GM19452 (cell line): ENCODE data around the gene APOO.

ENCODE experiments used
- ATAC-seq: cut with Tn5 transposase; IDR thresholded peaks from one replicate; pipeline ENCODE4 v1.9.1; 2021; ENCODE audit not compliant: unreplicated experiment

APOO gene

DNA sequence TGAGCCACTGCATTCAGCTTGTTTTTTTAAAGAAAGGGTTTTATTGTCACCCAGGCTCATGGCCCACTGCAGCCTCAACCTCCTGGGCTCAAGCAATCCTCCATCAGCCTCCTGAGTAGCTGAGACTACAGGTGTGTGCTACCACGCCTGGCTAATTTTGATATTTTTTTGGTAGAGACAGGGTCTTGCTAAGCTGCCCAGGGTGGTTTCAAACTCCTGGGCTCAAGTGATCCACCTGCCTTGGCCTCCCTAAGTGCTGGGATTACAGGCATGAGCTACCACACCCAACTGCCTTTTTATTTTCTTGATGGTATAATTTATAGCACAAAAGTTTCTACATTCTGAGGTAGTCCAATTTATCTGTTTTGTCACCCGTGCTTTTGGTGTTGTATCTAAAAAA is 85.9 kb downstream of the APOO start:
- ATAC-seq: no peak

DNA sequence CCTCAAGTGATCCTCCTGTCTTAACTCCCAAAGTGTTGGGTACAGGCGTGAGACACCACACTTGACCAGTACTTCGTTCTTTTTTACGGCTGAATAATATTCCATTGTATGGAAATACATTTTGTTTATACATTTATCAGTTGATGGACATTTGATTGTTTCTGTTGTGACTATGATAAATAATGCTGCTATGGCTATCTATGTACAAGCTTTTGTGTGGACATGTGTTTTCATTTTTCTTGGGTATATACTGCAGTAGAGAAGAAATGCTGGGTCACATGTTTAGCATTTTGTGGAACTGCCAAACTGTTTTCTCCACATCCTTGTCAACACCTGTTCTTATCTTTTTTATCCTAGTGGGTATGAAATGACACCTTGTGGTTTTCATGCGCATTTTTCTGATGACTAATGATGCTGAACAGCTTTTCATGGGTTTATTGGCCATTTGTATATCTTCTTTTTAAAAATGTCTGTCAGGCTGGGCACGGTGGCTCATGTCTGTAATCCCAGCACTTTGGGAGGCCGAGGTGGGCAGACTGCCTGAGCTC is 87.4 kb downstream of the APOO start:
- ATAC-seq: no peak

DNA sequence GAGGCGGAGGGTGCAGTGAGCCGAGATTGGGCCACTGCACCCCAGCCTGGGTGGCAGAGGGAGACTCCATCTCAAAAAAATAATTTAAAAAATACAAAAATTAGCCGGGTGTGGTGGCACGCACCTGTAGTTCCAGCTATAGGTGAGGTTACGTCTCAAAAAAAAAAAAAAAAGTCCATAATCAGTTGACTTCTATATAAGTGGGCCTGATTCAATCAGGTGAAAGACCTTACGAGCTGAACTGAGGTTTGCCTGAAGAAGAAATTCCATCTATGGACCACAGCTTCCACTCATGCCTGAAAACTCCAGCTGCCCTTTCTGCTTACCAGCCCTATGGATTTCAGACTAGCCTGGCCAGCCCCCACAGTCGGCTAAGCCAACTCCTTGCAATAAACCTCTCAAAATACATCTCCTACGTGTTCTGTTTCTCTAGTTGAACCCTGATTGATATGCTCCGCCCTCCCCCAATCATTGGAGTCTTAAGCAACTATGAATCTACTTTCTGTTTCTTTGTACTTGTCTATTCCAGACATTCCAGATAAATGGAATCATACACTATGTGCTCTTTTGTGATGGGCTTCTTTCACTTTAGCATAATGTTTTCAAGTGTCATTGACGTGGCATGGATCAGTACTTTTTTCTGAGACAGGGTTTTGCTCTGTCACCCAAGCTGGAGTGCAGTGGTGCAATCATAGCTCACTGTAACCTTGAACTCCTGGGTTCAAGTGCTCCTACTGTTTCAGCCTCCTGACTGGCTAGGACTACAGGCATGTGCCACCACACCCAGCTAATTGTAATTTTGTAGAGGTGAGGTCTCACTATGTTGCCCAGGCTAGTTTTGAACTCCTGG is 88.1 kb downstream of the APOO start:
- no peak for ATAC-seq

DNA sequence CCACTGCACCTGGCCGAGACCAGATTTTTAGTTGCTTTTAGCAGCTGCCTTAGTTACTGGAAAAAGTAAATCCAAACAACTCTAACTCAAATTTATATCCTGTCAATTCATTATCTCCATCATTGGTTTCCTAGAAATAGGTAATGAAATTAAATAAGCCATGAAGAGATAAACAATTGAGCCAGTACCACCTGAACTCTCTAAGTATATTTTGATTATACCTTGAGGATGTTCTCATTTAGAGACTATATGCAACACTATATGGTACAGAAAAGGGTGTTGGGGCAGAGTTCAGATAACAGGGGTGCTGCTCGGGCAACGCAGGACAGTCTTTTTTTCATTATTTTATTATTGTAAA is 89.8 kb downstream of the APOO start:
- no peak for ATAC-seq

DNA sequence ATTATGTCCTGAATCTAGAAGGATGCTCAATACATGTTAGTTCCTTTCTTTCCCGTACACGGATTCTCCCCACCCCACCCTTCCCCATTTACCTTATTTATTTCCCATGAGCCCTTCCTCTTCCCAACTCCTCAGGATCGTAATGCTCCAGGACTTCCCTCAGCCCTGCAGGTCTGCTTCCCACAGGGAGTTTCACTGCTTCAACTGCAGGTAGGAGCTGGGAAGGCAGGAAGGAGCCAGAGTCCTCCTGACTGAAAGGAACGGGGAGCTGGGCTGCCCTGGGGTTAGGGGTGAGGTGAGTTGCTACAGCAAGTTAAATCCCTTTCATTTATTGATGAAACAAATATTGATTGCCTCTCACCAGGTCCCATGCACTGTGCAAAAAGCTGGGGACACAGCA is 91.6 kb downstream of the APOO start:
- no peak for ATAC-seq

DNA sequence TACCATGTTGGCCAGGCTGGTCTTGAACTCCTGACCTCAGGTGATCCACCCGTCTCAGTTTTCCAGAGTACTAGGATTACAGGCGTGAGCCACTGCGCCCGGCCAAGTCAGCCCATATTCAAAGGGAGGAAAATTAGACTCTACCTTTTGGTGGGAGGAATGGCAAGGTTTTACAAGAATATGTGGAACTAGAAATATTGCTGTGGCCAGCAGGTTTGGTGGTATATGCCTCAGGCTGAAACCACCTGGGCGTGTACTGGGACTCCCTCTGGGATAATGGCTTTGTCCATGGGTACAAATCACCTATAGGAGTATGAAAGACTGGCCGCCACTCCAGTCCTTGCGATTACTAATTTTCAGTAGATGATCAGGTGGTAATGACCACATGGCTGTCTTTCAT is 92.4 kb downstream of the APOO start:
- ATAC-seq: no peak

DNA sequence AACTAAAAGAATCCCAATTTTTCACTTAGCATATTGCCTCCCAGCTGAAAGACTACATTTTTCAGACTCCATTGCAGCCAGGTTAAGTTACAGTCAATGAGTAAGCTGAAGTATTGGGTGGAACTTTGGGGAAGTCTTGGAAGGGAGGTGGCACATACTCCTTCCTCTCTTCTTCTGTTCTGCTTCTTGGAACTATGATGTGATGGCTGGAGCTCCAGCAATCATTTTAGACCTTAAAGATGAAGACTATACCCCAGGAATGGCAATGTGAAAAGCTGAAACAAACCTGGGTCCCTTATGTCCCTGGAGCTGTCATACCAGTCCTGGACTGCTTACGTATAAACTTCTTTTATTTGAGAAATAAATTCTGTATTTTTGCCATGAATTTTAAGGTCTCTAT is 93.9 kb downstream of the APOO start:
- no peak for ATAC-seq

DNA sequence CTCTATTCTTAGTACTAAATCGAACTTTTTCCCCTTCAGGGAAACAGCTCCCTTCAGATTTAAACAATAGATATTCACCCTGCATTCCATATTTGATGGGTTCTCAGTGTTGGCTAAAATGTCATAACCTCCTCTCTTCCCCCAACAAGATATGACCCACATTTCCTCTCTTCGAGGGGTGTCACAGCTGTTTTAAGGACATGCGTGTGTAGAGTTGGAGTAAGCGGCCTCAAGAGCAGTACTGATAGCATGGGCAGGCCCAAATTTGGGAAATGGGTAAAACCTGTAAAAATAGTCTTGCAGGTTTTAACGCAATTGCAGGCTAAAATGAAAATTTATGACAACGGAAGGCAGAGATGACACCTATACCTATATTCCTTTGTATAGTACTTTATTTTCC is 96.1 kb downstream of the APOO start:
- ATAC-seq: no peak

DNA sequence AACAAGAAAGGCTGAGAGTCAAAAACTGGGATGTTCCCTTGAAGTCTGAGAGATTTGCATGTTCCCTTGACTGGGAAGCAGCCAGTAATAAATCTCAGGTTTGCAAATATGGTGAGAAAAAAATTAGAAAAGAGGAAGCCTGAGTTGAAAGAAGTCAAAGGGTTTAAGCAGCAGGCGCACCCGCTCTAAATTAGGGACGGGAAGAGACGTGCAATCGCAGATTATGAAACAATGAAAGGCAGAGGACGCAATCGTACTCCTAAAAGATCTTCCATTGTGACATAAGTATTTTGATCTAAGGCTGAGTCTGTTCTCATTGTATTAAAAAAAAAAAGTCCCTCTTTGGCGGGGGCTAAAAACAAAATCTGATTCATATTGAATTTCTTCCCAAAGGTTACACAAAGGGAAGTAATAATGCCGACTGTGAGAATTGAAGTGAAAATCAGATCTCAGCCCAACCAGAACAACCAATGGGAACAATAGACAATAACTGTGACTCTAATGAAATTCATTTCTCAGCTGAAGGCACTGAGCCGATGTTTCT is 96.6 kb downstream of the APOO start:
- ATAC-seq: no peak

DNA sequence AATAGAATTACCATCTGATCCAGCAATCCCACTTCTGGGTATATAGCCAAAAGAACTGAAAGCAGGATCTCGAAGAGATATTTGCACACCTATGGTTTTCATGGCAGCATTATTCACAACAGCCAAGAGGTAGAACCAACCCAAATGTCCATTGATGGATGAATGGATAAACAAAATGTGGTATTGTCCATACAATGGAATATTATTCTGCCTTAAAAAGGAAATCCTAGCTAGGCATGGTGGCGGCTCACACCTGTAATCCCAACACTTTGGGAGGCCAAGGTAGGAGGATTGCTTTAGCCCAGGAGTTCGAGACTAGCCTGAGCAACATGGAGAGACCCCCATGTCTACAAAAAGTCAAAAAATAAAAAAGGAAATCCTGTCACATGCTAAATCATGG is 97.5 kb downstream of the APOO start:
- no peak for ATAC-seq

DNA sequence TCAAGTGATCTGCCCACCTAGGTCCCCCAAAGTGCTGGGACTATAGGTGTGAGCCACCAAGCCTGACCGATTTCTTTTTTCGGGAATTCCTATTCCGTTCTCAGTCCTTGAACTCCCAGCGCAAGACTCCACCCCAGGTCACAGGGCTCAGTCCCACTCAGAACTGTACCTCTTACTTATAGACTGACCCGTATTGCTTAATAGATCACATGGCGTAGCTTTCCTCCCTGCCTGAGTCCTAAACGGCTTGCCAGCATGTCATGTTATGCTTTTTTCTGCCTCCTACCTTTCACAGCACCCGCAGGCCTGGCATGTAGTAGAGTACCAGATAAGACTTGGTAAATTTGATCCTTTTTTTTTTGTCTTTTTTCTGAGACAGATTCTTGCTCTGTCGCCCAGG is 102.3 kb downstream of the APOO start:
- ATAC-seq: no peak

DNA sequence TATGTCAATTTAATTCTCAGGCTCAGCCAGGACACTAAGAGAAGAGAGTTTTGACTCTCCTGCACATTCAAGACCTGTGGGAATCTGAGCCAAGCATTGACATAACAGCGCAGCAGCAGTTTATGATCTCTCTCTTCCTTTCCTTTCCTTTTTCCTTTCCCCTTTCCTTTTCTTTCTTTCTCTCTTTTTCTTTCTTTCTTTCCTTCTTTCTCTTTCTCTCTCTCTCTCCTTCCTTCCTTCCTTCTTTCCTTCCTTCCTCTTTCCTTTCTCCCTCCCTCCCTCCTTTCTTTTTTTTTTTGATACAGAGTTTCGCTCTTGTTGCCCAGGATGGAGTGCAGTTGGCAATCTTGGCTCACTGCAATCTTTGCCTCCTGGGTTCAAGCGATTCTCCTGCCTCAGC is 103.2 kb downstream of the APOO start:
- ATAC-seq: no peak

DNA sequence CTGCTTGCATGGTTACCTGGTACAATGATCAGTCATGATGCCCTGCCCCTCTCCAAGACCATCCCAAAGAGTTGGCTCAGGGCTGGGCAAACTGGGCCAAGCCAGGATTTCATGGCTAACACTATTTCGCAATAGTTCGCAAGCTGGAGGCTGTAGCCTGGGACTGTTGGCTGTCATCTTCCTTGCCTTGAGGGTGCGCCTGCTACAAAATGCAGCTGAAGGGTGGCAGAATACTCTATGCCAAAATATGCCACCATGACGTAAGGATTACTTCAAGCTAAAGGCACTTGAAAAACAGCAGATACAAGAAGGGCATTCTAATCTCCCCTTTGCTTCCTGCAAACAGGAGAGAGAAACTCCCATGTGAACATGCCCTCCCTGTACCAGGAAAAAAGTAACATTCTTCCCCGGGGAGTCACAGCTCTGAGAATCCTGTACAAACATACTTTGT is 103.8 kb downstream of the APOO start:
- ATAC-seq: no peak

DNA sequence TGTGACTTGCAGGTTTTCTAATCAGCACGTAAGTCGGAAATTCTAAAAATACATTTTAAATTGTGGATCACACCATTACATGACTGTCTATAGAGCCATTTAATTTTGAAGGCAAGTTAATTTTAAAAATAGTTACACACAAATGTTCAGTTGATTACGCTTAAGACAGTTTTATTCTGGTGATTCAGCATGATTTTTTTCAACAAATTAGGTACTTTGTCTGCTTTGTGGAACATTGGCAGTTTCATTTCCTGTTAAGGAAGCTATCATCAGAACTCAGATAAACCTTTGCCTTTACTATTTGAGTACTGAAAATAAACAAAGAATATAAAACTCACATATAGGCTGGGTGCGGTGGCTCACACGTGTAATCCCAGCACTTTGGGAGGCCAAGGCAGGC is 105.3 kb downstream of the APOO start:
- no peak for ATAC-seq

DNA sequence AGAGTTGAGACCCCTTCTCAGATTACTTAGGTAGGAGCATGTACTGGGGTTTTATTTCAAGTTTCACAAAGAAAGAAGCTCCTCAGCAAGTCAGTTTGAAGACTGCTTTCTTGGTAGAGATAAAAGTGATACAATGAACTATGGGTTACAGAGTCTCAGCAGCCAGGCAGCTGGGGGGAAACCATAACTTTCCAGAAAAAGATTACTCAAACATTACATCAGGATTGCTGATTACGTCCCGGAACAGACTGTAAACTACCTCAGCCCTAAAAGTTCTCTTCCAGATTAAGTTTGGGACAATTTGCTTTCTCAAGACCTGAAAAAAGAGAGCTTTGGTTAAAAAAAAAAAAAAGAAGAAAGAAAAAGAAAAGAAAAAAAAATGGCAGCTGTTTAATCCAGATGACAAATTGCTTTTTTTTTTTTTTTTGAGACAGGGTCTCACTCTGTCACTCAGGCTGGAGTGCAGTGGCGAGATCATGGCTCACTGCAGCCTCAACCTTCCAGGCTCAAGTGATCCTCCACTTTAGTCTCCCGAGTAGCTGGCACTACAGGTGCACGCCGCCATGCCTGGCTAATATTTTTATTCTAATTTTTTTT is 108.2 kb downstream of the APOO start:
- no peak for ATAC-seq

DNA sequence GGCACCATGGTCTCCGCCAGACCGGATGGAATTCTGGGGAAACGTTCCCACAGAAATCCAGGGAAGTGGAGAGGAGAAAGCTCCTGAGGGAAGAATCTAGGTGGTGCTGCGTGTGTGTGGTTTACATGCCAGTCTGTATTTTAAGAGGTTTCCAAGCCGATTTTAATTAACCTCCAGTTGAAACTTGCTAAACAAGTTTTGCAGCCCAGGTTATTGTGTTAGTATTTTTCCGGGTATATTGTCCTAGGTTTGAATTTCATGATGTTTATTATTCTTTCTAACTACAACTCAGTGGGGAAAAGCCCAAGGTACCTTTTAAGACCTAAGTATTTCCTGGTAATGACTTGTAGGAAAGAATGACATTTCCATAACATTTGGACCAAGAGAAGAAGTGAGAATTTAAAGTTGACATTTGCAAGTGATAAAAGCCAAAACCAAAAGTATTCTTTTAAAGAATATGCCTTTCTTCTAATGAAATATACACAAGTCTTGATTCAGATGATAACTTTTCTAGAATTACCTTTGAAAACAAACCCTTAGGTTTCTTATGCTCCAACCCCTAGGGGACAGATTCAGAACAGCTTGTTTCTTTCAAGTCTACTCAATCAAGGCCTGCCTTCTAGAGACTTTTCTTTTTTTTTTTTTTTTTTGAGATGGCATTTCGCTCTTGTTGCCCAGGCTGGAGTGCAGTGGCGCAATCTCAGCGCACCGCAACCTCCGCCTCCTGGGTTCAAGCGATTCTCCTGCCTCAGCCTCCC is 110.2 kb downstream of the APOO start:
- ATAC-seq: no peak

DNA sequence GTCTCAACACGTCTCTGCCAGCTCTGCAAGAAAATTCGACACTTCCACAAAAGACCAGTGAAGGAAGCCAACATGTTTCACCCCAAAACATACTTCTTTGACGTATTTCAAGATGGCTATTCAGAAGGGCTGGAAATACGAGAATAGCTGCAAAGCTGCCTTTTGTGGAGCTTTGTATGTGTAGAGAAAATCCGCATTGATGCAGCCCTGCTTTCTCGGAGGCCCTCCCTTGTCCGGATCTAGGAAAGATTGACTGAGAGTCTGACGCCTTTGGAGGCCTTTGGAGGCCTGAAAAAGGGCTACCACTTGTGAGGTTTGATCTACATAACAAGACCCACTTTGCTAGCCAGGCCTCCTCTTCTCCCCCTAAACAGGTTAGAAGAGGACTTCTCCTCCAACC is 112.5 kb downstream of the APOO start:
- ATAC-seq: no peak

DNA sequence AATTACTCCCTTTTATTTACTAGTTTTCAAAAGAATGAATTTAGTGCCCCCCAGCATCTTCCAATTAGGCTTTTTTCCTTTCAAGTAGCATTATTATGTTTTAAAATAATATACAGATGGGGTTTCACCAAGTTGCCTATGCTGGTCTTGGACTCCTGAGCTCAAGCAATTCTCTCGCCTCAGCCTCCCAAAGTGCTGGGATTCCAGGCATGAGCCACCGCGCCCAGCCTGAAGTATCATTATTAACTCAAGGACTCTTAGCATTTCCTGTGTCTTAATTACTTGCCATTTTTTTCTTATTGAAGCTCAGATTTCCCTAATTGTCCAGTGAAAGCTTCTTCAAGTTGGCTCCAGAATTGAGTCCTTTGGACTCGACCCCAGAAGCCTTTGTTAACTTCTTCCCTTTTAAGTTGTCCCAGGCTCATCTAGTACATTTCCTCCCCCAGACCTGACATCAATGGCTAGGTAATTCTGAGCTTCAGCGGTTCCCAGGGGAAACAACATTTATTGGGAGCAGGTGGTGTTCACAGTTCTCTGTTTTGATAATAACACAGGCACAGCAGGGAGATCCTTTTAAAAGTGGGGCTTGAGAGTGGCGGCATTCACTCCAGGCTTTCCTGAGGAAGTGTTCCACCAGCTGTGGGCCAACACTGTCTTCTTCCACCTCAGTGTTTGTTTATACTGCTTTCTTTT is 114.7 kb downstream of the APOO start:
- no peak for ATAC-seq

DNA sequence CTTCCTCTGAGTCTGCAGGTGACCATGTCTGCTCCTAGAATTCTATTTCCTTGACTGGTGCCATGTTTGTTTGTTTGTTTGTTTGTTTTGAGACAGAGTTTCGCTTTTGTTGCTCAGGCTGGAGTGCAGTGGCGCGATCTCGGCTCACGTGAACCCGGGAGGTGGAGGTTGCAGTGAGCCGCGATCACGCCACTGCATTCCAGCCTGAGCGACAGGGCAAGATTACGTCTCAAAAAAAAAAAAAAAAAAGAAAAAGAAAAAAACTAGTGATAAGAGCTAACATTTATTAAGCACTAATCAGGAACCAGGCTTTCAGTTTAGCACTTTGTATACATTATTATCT is 117.6 kb downstream of the APOO start:
- ATAC-seq: no peak

DNA sequence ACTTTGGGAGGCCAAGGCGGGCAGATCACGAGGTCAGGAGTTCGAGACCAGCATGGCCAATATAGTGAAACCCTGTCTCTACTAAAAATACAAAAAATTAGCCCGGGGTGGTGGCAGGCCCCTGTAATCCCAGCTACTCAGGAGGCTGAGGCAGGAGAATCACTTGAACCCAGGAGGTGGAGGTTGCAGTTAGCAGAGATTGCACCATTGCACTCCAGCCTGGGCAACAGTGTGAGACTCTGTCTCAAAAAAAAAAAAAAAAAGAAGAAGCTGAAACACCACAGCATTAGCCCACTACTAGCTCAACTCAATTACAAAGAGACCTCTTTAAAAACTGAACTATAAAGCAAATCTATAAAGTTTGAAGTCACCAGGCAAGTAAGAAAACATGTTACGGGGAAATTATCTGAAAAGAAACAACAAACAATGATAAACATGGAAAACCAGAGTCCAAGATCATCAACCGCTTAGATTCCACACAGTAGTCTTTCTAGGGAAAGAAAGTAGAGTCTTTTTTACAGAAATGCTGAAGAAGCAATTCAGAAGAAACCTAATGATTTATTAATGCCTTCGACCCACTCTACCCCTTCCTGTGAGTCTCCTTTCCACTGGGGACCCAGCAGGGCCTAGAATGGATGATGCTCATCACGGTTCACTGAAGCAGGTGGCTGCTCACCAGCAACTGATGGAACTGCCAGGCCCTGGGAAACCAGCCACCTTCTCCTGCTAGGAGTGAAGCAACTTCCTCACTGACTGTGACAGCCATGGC is 118.2 kb downstream of the APOO start:
- no peak for ATAC-seq
